DMS79 (cell line): ENCODE results near the gene TCF4.

Experiments
- DNase-seq: peaks from one replicate; lab custom pipeline; 2025; lab: John Stamatoyannopoulos, UW

Gene TCF4

GRCh38 chr18:55232506-55232905 is 355.5 kb downstream of the TCF4 start:
- DNase-seq: no peak

GRCh38 chr18:55229682-55230081 is 358.3 kb downstream of the TCF4 start:
- DNase-seq: no peak

- no peak for DNase-seq
Observed at GRCh38 chr18:55228707-55229106, 359.3 kb downstream of the TCF4 start.

GRCh38 chr18:55228191-55228590 is 359.8 kb downstream of the TCF4 start:
- no peak for DNase-seq

- no peak for DNase-seq
Observed at GRCh38 chr18:55227771-55228170, 360.2 kb downstream of the TCF4 start.

- DNase-seq: no peak
Observed at GRCh38 chr18:55226044-55226443, 361.9 kb downstream of the TCF4 start.

- DNase-seq: no peak
Observed at GRCh38 chr18:55224086-55224625, 363.8 kb downstream of the TCF4 start.

- no peak for DNase-seq
Observed at GRCh38 chr18:55221622-55222021, 366.4 kb downstream of the TCF4 start.

- no peak for DNase-seq
Observed at GRCh38 chr18:55220523-55220922, 367.5 kb downstream of the TCF4 start.

GRCh38 chr18:55219823-55220222 is 368.2 kb downstream of the TCF4 start:
- DNase-seq: no peak

- no peak for DNase-seq
Observed at GRCh38 chr18:55219059-55219458, 368.9 kb downstream of the TCF4 start.

GRCh38 chr18:55214969-55215368 is 373.0 kb downstream of the TCF4 start:
- DNase-seq: no peak

GRCh38 chr18:55214534-55214933 is 373.5 kb downstream of the TCF4 start:
- no peak for DNase-seq

GRCh38 chr18:55213586-55213985 is 374.4 kb downstream of the TCF4 start:
- DNase-seq: no peak

- DNase-seq: no peak
Observed at GRCh38 chr18:55206927-55207326, 381.1 kb downstream of the TCF4 start.

- DNase-seq: no peak
Observed at GRCh38 chr18:55202232-55202917, 385.6 kb downstream of the TCF4 start.

GRCh38 chr18:55199291-55199963 is 388.6 kb downstream of the TCF4 start:
- DNase-seq: no peak

GRCh38 chr18:55195863-55196262 is 392.1 kb downstream of the TCF4 start:
- no peak for DNase-seq

- DNase-seq: no peak
Observed at GRCh38 chr18:55189972-55190371, 398.0 kb downstream of the TCF4 start.

- no peak for DNase-seq
Observed at GRCh38 chr18:55186588-55186987, 401.4 kb downstream of the TCF4 start.

GRCh38 chr18:55185391-55185790 is 402.6 kb downstream of the TCF4 start:
- no peak for DNase-seq

GRCh38 chr18:55179835-55180234 is 408.2 kb downstream of the TCF4 start:
- DNase-seq: no peak

GRCh38 chr18:55179425-55179824 is 408.6 kb downstream of the TCF4 start:
- DNase-seq: no peak

GRCh38 chr18:55173291-55173690 is 414.7 kb downstream of the TCF4 start:
- no peak for DNase-seq
